Muscle layer of colon (tissue), 2 donors: Measurements from ENCODE around the gene FLT4.

Source experiments
- H3K27ac ChIP-seq: one replicate; pipeline ENCODE4 v1.7.0; 2013; ENCODE audit warnings: low read depth, mild to moderate bottlenecking, low read length, moderate library complexity
- H3K27me3 ChIP-seq, 2 donors: one replicate each; pipeline ENCODE4 v1.7.0; 2013; ENCODE audit warnings: low read length in 2 of 2, mild to moderate bottlenecking in 2 of 2; ENCODE audit not compliant: insufficient read depth in 2 of 2, control insufficient read depth in 1 of 2
- H3K36me3 ChIP-seq: one replicate; pipeline ENCODE4 v1.7.0; 2013; ENCODE audit warnings: mild to moderate bottlenecking, low read length; ENCODE audit not compliant: insufficient read depth
- H3K4me1 ChIP-seq: one replicate; pipeline ENCODE4 v1.7.0; 2013; ENCODE audit warnings: mild to moderate bottlenecking, low read length; ENCODE audit not compliant: insufficient read depth
- H3K4me3 ChIP-seq, 2 donors: one replicate each; pipeline ENCODE4 v1.7.0; 2013; ENCODE audit warnings: low read length in 2 of 2, low read depth in 1 of 2, mild to moderate bottlenecking in 1 of 2, moderate library complexity in 1 of 2
- H3K9ac ChIP-seq: one replicate; pipeline ENCODE4 v1.7.0; 2013; ENCODE audit warnings: low read length
- H3K9me3 ChIP-seq: one replicate; pipeline ENCODE4 v1.7.0; 2013; ENCODE audit warnings: mild to moderate bottlenecking, low read length
- donor health status: abdominal sarcoma.
- donor health status: Adenocarcinoma of cecum.

The FLT4 gene

DNA sequence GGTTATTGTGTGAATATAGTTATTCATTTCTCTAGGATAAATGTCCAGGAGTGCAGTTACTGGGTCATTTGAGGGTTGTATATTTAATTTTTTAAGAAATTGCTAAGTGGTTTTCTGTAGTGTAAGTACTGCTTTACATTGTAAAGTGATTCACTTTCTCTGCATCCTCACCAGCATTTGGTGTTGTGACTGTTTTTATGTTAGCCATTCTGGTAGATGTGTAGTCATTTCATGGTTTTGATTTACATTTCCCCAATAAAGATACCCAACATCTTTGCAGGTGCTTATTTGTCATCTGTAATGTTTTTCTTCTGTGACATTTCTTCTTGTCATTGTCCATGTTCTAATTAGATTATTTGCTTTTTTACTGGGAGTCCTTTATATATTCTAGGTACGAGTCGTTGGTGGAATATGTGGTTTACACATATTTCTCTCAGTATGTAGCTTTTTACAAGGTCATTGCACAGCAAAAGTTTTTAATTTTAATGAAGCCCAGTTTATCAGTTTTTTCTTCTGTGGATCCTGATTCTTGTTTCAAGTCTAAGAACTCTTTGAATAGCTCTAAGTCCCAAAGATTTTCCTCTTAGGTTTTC lies 92.1 kb downstream of the FLT4 start:
- H3K4me1 ChIP-seq, result no peaks in the 10 kb centered on the region
- no peak overlapping the region for H3K9ac ChIP-seq
- no peaks in the 10 kb centered on the region for H3K36me3 ChIP-seq
- no peak overlapping the region for H3K27ac ChIP-seq
- no peak overlapping the region for H3K4me3 ChIP-seq
- H3K27me3 ChIP-seq, result no peaks in the 10 kb centered on the region
- H3K9me3 ChIP-seq, result no peaks in the 10 kb centered on the region

DNA sequence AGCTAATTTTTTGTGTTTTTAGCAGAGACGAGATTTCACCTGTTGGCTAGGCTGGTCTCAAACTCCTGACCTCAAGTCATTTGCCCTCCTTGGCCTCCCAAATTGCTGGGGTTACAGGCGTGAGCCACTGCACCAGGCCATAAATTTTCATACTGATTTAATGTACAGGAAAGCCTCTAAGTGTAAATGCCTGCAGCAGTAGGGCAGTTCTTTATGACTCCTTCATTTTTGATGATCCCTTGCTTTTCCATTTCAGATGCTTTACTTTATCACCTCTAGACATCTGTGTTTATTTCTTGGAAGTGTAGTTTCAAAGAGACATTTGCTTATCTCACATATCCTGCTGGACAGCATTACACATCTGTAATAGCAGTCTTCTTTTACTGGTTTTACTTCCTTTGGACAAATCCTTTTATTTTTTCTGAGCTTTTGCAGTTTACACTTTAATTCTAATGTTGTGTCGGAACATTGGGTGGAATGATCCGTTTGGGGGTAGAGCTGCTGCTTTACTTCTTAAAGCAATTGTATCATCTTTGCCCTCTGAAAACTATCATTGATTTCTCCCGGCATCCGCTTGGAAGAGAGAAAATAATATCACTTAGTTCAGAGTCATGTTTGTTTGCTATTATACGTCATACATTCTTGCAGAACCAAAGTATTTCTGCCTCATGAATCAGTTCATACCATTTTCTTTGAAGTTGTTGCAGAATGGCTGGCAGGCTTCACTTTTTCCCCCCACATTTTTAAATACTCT lies 94.1 kb downstream of the FLT4 start:
- H3K4me1 ChIP-seq, result no peaks in the 10 kb centered on the region
- H3K36me3 ChIP-seq, result peaks cover 9% of the 10 kb centered on the region
- no peaks in the 10 kb centered on the region for H3K27me3 ChIP-seq
- no peak overlapping the region for H3K27ac ChIP-seq
- H3K4me3 ChIP-seq, result no peak overlapping the region
- no peaks in the 10 kb centered on the region for H3K9me3 ChIP-seq
- no peak overlapping the region for H3K9ac ChIP-seq

DNA sequence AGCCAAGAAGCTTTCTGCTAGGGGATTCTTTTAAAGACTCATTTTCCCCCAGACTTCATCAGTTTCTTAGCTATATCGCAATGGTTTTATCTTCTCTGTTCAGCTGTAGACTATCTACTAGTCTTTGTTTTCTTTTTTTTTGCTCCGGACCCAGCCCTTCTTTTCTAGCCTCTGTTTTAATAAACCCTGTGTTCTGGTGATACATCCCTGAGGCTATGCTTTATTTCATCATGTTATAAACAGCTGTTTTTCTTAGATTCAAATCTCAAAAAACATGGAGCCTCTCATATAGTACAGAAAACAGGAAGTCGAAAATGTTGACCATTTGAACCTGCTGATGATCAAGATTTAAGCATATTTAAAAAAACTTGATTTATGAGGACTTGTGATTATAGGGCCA lies 95.9 kb downstream of the FLT4 start:
- H3K4me3 ChIP-seq, result no peak overlapping the region
- H3K27me3 ChIP-seq, result no peaks in the 10 kb centered on the region
- no peak overlapping the region for H3K9ac ChIP-seq
- no peak overlapping the region for H3K27ac ChIP-seq
- no peaks in the 10 kb centered on the region for H3K4me1 ChIP-seq
- no peaks in the 10 kb centered on the region for H3K9me3 ChIP-seq
- peaks cover 13% of the 10 kb centered on the region for H3K36me3 ChIP-seq
